GM18520 (cell line): Measurements from ENCODE around the gene ENAH.
"Not testable (repeated sequence)": the region's sequence is repeated elsewhere in the genome, so short reads cannot be mapped to it uniquely, and the experiment has no call there.

ENCODE experiments used
- ATAC-seq: cut with Tn5 transposase; IDR thresholded peaks from one replicate; pipeline ENCODE4 v1.9.1; 2021; ENCODE audit not compliant: unreplicated experiment

ENAH gene

GRCh38 chr1:225532240-225532944, 120.5 kb downstream of the ENAH start:
- no peak for ATAC-seq

DNA sequence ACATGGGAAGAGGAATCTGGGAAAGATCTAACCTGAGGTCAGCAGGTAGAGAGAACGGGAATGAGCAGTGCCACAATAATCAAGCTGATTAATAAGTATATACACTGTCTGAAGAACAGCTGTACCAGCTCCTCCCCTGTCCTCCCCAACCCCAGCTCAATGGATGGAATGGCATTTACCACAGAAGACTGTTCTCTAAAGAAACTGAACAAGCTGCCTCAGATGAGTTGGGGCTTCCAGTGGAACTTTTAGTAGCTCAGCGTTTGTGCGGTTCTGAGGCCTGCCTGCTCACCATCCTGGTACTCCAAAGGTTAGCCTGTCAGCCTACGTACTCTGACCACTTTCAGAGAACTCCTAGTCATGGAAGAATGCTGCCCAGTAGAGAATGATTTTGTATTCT, 123.2 kb downstream of the ENAH start:
- no peak for ATAC-seq

DNA sequence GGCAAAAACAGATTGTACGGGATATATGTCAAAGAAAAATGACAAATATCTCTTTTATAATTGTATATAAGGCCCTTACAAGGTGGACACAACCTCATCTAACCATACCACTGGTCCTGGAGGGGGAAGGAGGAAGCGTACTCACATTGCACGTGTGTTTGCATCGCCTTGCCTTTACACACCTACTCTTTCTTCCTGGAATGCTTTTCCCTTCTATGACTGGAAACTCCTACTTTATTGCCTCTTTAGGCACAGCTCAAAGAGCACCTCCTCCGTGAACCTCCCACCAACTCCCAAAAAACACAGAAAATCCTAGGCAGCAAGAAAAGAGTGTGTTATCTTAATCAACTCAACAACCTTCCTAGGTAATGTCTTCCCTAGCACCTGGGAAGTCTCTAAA, 125.3 kb downstream of the ENAH start:
- ATAC-seq, result no peak

DNA sequence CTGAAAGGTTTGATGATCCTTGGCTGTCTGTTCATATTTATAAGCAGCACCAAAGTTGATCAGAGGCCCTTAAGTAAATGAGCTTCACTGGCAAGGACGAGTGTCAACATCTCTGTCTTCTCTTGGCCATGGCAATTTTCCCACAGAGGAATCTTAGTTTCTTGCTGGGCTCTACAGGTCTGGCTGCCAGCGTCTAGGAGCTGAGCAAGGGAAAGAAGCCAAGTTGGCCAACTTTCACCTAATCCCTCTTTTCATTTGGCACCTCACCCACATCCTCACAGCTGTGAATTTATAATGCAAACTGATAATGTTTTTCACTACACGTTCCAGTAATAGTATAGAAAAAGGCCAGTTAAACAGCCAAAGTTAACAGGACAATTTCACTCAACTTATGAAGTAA, 126.0 kb downstream of the ENAH start:
- ATAC-seq, result no peak

GRCh38 chr1:225525377-225525776, 127.5 kb downstream of the ENAH start:
- ATAC-seq, result no peak

GRCh38 chr1:225524570-225524969, 128.4 kb downstream of the ENAH start:
- no peak for ATAC-seq

GRCh38 chr1:225523263-225523950, 129.5 kb downstream of the ENAH start:
- no peak for ATAC-seq

GRCh38 chr1:225522588-225523262, 130.2 kb downstream of the ENAH start:
- ATAC-seq, result no peak

GRCh38 chr1:225520587-225521227, 132.2 kb downstream of the ENAH start:
- no peak for ATAC-seq

DNA sequence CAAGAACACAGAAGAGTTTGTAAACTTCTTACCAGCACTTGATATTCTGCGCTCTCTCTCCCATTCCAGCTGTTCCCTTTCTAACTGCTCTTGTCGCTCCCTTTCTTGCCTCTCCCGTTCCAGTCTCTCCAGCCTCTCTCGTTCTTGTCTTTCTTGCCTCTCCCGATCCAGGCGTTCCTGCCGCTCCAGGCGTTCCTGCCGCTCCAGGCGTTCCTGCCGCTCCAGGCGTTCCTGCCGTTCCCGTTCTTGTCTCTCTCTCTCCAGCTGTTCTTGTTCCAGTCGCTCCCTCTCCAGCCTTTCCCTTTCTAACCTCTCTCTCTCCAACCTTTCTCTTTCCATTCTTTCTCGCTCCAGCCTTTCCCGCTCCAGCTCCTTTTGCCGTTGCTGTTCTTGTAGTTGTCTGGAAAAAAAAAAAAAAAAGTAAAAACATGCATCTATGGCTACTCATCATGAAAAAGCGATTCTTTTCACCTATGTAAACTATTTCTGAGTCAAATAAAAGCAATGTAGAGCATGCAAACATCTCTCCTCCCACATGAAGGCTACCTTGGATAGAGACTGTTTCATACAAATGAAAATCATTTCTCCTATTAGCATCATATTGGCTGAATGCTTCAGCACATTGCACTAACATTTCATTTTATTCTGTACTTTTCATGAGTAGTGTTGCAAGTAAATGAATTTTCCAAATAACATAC, 133.6 kb downstream of the ENAH start:
- no peak for ATAC-seq

DNA sequence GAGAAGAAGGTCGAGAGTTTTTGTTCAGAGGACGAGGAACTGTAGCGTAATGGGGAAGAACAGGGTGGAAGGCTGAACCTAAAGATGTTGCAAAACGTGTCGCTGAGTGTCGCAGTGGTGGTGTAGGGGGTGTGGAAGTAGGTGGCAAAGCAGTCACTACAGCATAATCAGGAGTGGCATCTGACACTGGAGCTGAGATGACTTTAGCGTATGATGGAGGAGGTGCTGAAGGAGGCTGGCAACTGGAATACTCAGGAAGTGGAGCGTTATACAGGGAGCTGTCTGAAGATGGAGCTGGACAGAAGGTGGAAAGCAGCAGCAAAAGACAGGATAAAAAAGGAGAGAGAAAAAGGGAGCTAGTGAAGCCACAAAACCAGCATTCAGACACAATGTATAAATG, 135.2 kb downstream of the ENAH start:
- no peak for ATAC-seq

DNA sequence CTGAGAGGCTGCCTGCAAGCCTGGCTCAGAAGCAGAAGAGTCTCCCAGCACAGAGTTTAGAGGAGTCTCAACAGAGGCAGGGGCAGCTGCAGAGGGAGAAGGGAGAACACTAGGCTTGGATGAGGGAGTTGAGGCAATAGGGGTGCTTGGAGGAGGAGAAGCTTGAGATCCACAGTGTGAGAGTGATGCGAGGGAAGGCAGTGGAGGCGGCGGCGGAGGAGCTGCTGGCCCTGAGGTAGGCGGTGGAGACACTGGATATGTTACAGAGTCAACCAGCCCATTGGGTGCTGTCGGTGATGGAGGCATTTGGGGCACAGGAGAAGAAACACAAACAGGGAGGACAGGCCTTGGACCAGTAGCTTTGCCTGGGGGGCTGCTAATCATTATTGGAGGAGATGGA, 135.7 kb downstream of the ENAH start:
- ATAC-seq, result no peak

DNA sequence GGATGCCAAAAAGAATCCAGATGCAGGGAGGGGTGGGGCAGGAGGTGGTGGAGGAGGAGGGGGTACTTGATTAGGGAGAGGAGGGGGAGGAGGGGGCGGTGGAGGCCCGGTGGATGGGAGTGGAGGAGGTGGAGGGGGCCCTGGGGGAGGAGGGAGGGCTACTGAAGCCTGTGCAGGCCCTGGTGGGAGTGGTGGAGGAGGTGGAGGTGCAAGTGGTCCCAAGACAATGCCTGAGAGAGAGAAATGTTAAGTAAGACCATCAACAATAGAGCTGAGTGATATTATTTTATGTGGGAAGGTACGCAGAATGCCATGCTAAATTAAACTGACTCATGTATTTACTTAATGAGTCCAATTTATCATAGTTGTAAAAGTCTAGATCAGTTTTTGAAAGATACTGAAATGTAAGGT, 138.2 kb downstream of the ENAH start:
- no peak for ATAC-seq

- not testable (repeated sequence) for ATAC-seq
Measured at GRCh38 chr1:225513576-225513975, 139.3 kb downstream of the ENAH start.

- no peak for ATAC-seq
Measured at GRCh38 chr1:225511828-225512381, 141.0 kb downstream of the ENAH start.

- ATAC-seq, result not testable (repeated sequence)
Measured at GRCh38 chr1:225510740-225511139, 142.2 kb downstream of the ENAH start.

DNA sequence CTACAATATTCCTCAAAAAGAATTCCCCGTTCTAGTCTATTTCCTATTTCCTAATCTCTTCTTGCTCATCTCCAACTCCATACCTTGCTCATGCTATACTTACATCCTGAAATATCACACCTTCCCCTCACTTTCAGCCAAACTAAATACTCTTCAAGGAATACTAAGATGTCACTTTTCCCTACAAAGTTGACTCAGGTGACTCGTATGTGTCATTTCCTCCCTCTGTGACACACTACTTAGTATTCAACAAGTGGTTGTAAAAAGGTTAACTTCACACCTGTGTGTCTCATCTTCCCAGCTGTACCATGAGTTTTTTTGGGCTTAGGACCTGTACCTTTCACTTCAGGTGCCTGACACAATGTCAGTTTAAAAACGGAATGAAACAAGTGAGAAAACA, 143.2 kb downstream of the ENAH start:
- no peak for ATAC-seq

DNA sequence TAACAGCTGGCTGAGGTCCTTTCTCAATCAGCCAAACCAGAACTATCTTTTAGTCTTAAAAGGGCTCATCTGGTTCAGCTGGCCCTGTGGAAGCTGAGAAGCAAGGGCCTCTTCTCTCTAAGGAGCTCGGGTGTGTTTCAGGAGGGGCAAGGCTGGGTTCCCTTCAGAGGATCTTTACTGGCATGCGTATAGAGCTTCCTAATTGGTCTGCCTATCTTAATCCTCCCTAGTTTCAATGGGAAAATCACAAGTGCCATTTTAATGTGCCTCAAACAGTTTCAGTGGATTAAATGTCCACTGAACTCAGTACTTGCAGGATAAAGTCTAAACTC, 143.6 kb downstream of the ENAH start:
- no peak for ATAC-seq

- no peak for ATAC-seq
Measured at GRCh38 chr1:225508538-225509375, 144.2 kb downstream of the ENAH start.

- no peak for ATAC-seq
Measured at GRCh38 chr1:225506727-225507126, 146.2 kb downstream of the ENAH start.
